ENCODE measurements around the gene CHML. TPM values are rescaled to one million over a fixed set of nuclear protein-coding genes. Genes with fewer than 3 reads are reported as not detected.

Gene CHML
- total and polyA plus RNA-seq, 2 of the 8 experiments (the other 6 are each of a cell fraction or from before 2014, with no cell fraction given) = 11.5 to 82.4 TPM

- TF ChIP-seq SIN3A (conservative IDR thresholded peaks at IDR 0.05 in 1 of 2, IDR thresholded peaks at IDR 0.05 in 1 of 2; ENCODE audit: low read depth in 1 of 2, low read length in 2 of 2) (no peak), E2F6 (IDR thresholded peaks at IDR 0.05) (no peak)
Observed at GRCh38 chr1:241688940-241689368, 48.8 kb upstream of the CHML start (continued).

Data from H1 (cell line).